Testis (tissue), 2 donors: ENCODE data around the gene YPEL3.

Experiments used
- CTCF ChIP-seq, 3 experiments: fragments of 450-650 bp in 2 of 3; fragments of 200-600 bp in 1 of 3; sonication (generic) in 1 of 3; IDR thresholded peaks; one replicate each; pipeline ENCODE4 v1.5.1; 2016 to 2019; ENCODE audit warnings: antibody characterized with exemption in 3 of 3, mild to moderate bottlenecking in 2 of 3, moderate library complexity in 1 of 3
- POLR2A ChIP-seq: fragments of 450-650 bp; IDR thresholded peaks from one replicate; pipeline ENCODE4 v1.6.1; 2017; ENCODE audit warnings: antibody characterized with exemption, mild to moderate bottlenecking, moderate library complexity

GRCh38 chr16:30046588-30046987 lies 49.4 kb downstream of the YPEL3 start:
- TF ChIP-seq POLR2A (no peak), CTCF (IDR thresholded peaks at IDR 0.05) (no peak)
